Memory B cell (primary cell): ENCODE data around the gene DLGAP1.

Experiments used
- ATAC-seq: fragments of 150-1000 bp; cut with Tn5 transposase; 2 replicates; pipeline ENCODE4 v1.10.0; 2021; ENCODE audit warnings: low read depth, mild to moderate bottlenecking, moderate library complexity
- DNase-seq, 2 donors: peaks; one replicate each; pipeline ENCODE4 v3.0.0; 2022; ENCODE audit warnings: low spot score in 2 of 2
- H3K27ac Mint-ChIP-seq: one replicate; pipeline ENCODE4 v1.8.0; 2022; ENCODE audit warnings: mild to moderate bottlenecking, moderate library complexity, mixed read lengths
- H3K27me3 Mint-ChIP-seq: one replicate; pipeline ENCODE4 v1.8.0; 2022; ENCODE audit warnings: mixed read lengths
- H3K36me3 Mint-ChIP-seq: one replicate; pipeline ENCODE4 v1.8.0; 2022; ENCODE audit warnings: mild to moderate bottlenecking, mixed read lengths
- H3K4me1 Mint-ChIP-seq: one replicate; pipeline ENCODE4 v1.8.0; 2022; ENCODE audit warnings: mixed read lengths
- H3K4me3 Mint-ChIP-seq: one replicate; pipeline ENCODE4 v1.8.0; 2022; ENCODE audit warnings: mild to moderate bottlenecking, moderate library complexity, mixed read lengths
- H3K9me3 Mint-ChIP-seq: one replicate; pipeline ENCODE4 v1.8.0; 2022; ENCODE audit warnings: mixed read lengths

The DLGAP1 gene

GRCh38 chr18:3461704-3462103 lies 993.4 kb downstream of the DLGAP1 start:
- H3K36me3 Mint-ChIP-seq: peaks cover 14% of the 10 kb centered on the region
- ATAC-seq: no peak
- peaks cover 22% of the 10 kb centered on the region for H3K4me1 Mint-ChIP-seq
- no peaks in the 10 kb centered on the region for H3K27me3 Mint-ChIP-seq
- no peaks in the 10 kb centered on the region for H3K9me3 Mint-ChIP-seq
- no peak overlapping the region for H3K4me3 Mint-ChIP-seq
- no peak for DNase-seq
- H3K27ac Mint-ChIP-seq: no peak overlapping the region

GRCh38 chr18:3460823-3461398 lies 994.2 kb downstream of the DLGAP1 start:
- peak overlapping the region; percentile 8 for H3K27ac Mint-ChIP-seq
- DNase-seq: no peak

GRCh38 chr18:3458952-3459853 lies 995.9 kb downstream of the DLGAP1 start:
- DNase-seq: no peak
- Mint-ChIP-seq H3K4me1 (peaks cover 24% of the 10 kb centered on the region), H3K4me3 (peak overlapping the region; percentile 21), H3K9me3 (no peaks in the 10 kb centered on the region), H3K27me3 (no peaks in the 10 kb centered on the region), H3K36me3 (peaks cover 18% of the 10 kb centered on the region), H3K27ac (peak overlapping the region; percentile 95)
- ATAC-seq: peak; percentile 37

More at GRCh38 chr18:3460823-3461398, 994.2 kb downstream of the DLGAP1 start:
- no peak for ATAC-seq
- Mint-ChIP-seq H3K36me3 (peaks cover 18% of the 10 kb centered on the region), H3K27me3 (no peaks in the 10 kb centered on the region), H3K4me1 (peaks cover 18% of the 10 kb centered on the region), H3K4me3 (no peak overlapping the region), H3K9me3 (no peaks in the 10 kb centered on the region)

GRCh38 chr18:3458378-3458777 lies 996.7 kb downstream of the DLGAP1 start:
- Mint-ChIP-seq H3K4me1 (peaks cover 24% of the 10 kb centered on the region), H3K27me3 (no peaks in the 10 kb centered on the region), H3K27ac (peak overlapping the region; percentile 95), H3K4me3 (peak overlapping the region; percentile 21), H3K9me3 (no peaks in the 10 kb centered on the region), H3K36me3 (peaks cover 18% of the 10 kb centered on the region)
- peak; percentile 57 for ATAC-seq
- no peak for DNase-seq

GRCh38 chr18:3457261-3457724 lies 997.8 kb downstream of the DLGAP1 start:
- Mint-ChIP-seq H3K36me3 (peaks cover 18% of the 10 kb centered on the region), H3K9me3 (no peaks in the 10 kb centered on the region), H3K27ac (peak overlapping the region; percentile 95), H3K4me1 (peaks cover 31% of the 10 kb centered on the region), H3K27me3 (no peaks in the 10 kb centered on the region), H3K4me3 (no peak overlapping the region)
- ATAC-seq (no peak), DNase-seq (no peak)

GRCh38 chr18:3456686-3457069 lies 998.4 kb downstream of the DLGAP1 start:
- DNase-seq: no peak
- H3K27ac Mint-ChIP-seq: peak overlapping the region; percentile 81

GRCh38 chr18:3455907-3456685 lies 999.0 kb downstream of the DLGAP1 start:
- DNase-seq (no peak), ATAC-seq (no peak)
- Mint-ChIP-seq H3K27ac (no peak overlapping the region), H3K36me3 (peaks cover 14% of the 10 kb centered on the region), H3K4me3 (no peak overlapping the region), H3K27me3 (no peaks in the 10 kb centered on the region), H3K4me1 (peaks cover 31% of the 10 kb centered on the region), H3K9me3 (no peaks in the 10 kb centered on the region)

More at GRCh38 chr18:3456686-3457069, 998.4 kb downstream of the DLGAP1 start:
- no peak for ATAC-seq
- Mint-ChIP-seq H3K27me3 (no peaks in the 10 kb centered on the region), H3K4me1 (peaks cover 31% of the 10 kb centered on the region), H3K36me3 (peaks cover 14% of the 10 kb centered on the region), H3K4me3 (no peak overlapping the region), H3K9me3 (no peaks in the 10 kb centered on the region)

- no peak for DNase-seq
- Mint-ChIP-seq H3K4me3 (no peak overlapping the region), H3K27me3 (no peaks in the 10 kb centered on the region), H3K27ac (peak overlapping the region; percentile 100), H3K36me3 (peaks cover 11% of the 10 kb centered on the region), H3K9me3 (no peaks in the 10 kb centered on the region), H3K4me1 (peaks cover 31% of the 10 kb centered on the region)
- no peak for ATAC-seq
Observed at GRCh38 chr18:3455090-3455635, 999.9 kb downstream of the DLGAP1 start.

- Mint-ChIP-seq H3K27me3 (no peaks in the 10 kb centered on the region), H3K4me3 (peak overlapping the region; percentile 96), H3K36me3 (peaks cover 11% of the 10 kb centered on the region), H3K9me3 (no peaks in the 10 kb centered on the region), H3K27ac (peak overlapping the region; percentile 100), H3K4me1 (peaks cover 31% of the 10 kb centered on the region)
- ATAC-seq: peak; percentile 15
- peak in 1 of 2 donors; percentile 43 for DNase-seq
Observed at GRCh38 chr18:3454365-3455089, 1000.6 kb downstream of the DLGAP1 start.

- peak overlapping the region; percentile 100 for H3K27ac Mint-ChIP-seq
- H3K4me3 Mint-ChIP-seq: peak overlapping the region; percentile 96
- peaks cover 11% of the 10 kb centered on the region for H3K36me3 Mint-ChIP-seq
- no peaks in the 10 kb centered on the region for H3K27me3 Mint-ChIP-seq
- H3K9me3 Mint-ChIP-seq: no peaks in the 10 kb centered on the region
- no peak for ATAC-seq
- peaks cover 24% of the 10 kb centered on the region for H3K4me1 Mint-ChIP-seq
- DNase-seq: no peak
Observed at GRCh38 chr18:3453540-3454364, 1001.4 kb downstream of the DLGAP1 start.

GRCh38 chr18:3452750-3453539 lies 1002.2 kb downstream of the DLGAP1 start:
- H3K9me3 Mint-ChIP-seq: no peaks in the 10 kb centered on the region
- DNase-seq (no peak), ATAC-seq (no peak)
- H3K36me3 Mint-ChIP-seq: peaks cover 9% of the 10 kb centered on the region
- peak overlapping the region; percentile 100 for H3K27ac Mint-ChIP-seq
- peak overlapping the region; percentile 96 for H3K4me3 Mint-ChIP-seq
- H3K27me3 Mint-ChIP-seq: no peaks in the 10 kb centered on the region
- peaks cover 17% of the 10 kb centered on the region for H3K4me1 Mint-ChIP-seq
